Tibial artery (tissue), 4 donors: Measurements from ENCODE around the gene SPARCL1.

Experiments used
- DNase-seq, 2 donors: peaks; one replicate each; pipeline ENCODE4 v3.0.0-alpha.2; 2019
- H3K27ac ChIP-seq, 2 donors: fragments of 200-600 bp; sonication (generic) in 1 of 2; 1 replicate in 1 of 2; 2 replicates in 1 of 2; pipeline ENCODE4 v1.5.1; 2018 to 2019; ENCODE audit warnings: mild to moderate bottlenecking in 1 of 2
- H3K27me3 ChIP-seq, 2 donors: fragments of 200-600 bp; sonication (generic) in 1 of 2; one replicate each; pipeline versions ENCODE4 v1.5.1 to v1.6.0; 2016 to 2019
- H3K36me3 ChIP-seq, 3 donors: fragments of 200-600 bp; sonication (generic) in 2 of 3; one replicate each; pipeline ENCODE4 v1.5.1; 2016 to 2019; ENCODE audit warnings: mild to moderate bottlenecking in 2 of 3
- H3K4me1 ChIP-seq, 4 donors: fragments of 200-600 bp; sonication (generic) in 2 of 4; 1 replicate in 3 of 4; 2 replicates in 1 of 4; pipeline ENCODE4 v1.5.1; 2016 to 2019
- H3K4me3 ChIP-seq, 2 donors: fragments of 200-600 bp; sonication (generic) in 1 of 2; 1 replicate in 1 of 2; 2 replicates in 1 of 2; pipeline ENCODE4 v1.5.1; 2018 to 2019; ENCODE audit warnings: mild to moderate bottlenecking in 2 of 2
- H3K9me3 ChIP-seq, 3 donors: fragments of 200-600 bp; sonication (generic) in 1 of 3; one replicate each; pipeline ENCODE4 v1.5.1; 2016 to 2019
- intact Hi-C: fragments of 100-400 bp; cut with DNase I; formaldehyde crosslinking; loops from one replicate; pipeline ENCODE4 v1.15.0; 2023; ENCODE audit warnings: low total_unique reads
- TF ChIP-seq, protein P1 (sequence below), 2 experiments: fragments of 200-600 bp in 1 of 2; fragments of 450-650 bp in 1 of 2; IDR thresholded peaks; one replicate each; pipeline ENCODE4 v1.5.1; 2017 to 2019; ENCODE audit warnings: antibody characterized with exemption in 2 of 2, mild to moderate bottlenecking in 1 of 2, moderate library complexity in 1 of 2

Gene SPARCL1

DNA sequence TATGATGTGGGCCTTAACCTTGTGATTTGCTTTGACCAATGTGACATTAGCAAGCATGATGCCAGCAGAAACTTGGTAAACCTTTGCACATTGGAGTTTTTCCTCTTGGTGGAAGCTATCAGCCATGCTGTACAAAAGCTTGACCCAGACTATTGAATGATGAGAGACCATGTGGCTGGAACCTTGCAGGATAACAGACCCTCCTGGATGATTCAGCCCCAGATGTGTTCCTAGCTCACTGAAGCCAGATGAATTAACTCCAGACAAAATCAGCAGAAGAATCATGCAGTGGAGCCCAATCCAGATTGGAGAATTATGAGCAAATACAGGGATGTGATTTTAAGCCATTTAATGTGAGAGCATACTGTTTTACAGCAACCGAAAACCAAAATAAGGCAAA lies 16.8 kb downstream of the SPARCL1 start:
- TF ChIP-seq, protein P1, sequence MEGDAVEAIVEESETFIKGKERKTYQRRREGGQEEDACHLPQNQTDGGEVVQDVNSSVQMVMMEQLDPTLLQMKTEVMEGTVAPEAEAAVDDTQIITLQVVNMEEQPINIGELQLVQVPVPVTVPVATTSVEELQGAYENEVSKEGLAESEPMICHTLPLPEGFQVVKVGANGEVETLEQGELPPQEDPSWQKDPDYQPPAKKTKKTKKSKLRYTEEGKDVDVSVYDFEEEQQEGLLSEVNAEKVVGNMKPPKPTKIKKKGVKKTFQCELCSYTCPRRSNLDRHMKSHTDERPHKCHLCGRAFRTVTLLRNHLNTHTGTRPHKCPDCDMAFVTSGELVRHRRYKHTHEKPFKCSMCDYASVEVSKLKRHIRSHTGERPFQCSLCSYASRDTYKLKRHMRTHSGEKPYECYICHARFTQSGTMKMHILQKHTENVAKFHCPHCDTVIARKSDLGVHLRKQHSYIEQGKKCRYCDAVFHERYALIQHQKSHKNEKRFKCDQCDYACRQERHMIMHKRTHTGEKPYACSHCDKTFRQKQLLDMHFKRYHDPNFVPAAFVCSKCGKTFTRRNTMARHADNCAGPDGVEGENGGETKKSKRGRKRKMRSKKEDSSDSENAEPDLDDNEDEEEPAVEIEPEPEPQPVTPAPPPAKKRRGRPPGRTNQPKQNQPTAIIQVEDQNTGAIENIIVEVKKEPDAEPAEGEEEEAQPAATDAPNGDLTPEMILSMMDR (IDR thresholded peaks at IDR 0.05), result no peak

DNA sequence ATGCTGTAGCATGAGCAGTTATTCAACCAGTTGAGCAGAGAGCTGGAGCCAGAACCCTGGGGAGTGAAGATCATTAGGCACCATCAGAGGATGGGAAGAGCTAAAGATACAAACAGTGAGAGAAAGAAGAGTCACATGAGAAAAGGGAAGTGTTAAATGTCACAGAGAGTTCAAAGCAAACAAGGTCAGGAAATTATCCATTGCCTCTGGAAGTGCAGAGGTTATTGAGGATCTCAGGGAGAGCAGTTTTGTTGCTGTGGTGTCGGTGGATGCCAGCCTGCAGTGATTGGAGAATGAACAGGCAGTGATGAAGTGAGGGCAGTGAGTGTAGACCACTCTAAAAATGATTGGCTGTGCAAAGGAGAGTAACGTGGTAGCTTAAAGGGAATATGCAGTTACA lies 17.7 kb downstream of the SPARCL1 start:
- H3K9me3 ChIP-seq, result no peaks in the 10 kb centered on the region
- H3K27me3 ChIP-seq, result no peaks in the 10 kb centered on the region
- intact Hi-C loops, result no loop called here
- TF ChIP-seq, protein P1 (IDR thresholded peaks at IDR 0.05), result no peak
- H3K27ac ChIP-seq, result peak overlapping the region in 1 of 2 donors; percentile 10
- DNase-seq, result no peak
- H3K36me3 ChIP-seq, result peaks cover 16 to 57% (median 24%) of the 10 kb centered on the region in 3 donors
- H3K4me1 ChIP-seq, result peaks cover 0 to 82% (median 25%) of the 10 kb centered on the region in 4 donors
- no peak overlapping the region for H3K4me3 ChIP-seq

More for the DNA sequence above, 16.8 kb downstream of the SPARCL1 start:
- H3K27ac ChIP-seq, result peak overlapping the region in 1 of 2 donors; percentile 25
- H3K27me3 ChIP-seq, result no peaks in the 10 kb centered on the region
- peaks cover 0 to 82% (median 23%) of the 10 kb centered on the region in 4 donors for H3K4me1 ChIP-seq
- intact Hi-C loops, result no loop called here
- peaks cover 16 to 56% (median 24%) of the 10 kb centered on the region in 3 donors for H3K36me3 ChIP-seq
- H3K4me3 ChIP-seq, result no peak overlapping the region
- no peaks in the 10 kb centered on the region for H3K9me3 ChIP-seq
- no peak for DNase-seq

DNA sequence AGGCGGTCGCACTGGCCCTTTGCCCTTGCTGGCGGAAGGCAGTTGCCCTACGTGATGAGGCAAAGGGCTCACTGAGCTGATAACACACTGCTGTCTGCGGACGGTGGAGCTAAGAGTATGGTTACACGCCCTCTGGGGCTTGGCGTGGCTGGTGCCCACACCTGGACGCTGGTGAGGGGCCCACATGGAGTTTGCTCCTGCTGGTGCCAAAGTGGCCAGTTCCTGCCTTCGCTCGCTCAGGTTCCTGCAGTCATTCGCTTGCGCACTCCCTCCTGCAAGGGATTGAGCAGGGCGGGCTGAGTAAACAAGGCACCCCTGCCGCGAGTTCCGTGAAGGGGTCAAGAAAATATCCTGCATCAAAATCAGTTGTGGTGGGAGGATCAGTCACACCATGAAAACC lies 18.4 kb downstream of the SPARCL1 start:
- Histone ChIP-seq H3K27ac (no peak overlapping the region), H3K27me3 (no peaks in the 10 kb centered on the region), H3K9me3 (no peaks in the 10 kb centered on the region), H3K4me3 (no peak overlapping the region), H3K36me3 (peaks cover 16 to 57% (median 24%) of the 10 kb centered on the region in 3 donors), H3K4me1 (peaks cover 0 to 81% (median 26%) of the 10 kb centered on the region in 4 donors)
- TF ChIP-seq, protein P1 (IDR thresholded peaks at IDR 0.05), result no peak
- intact Hi-C loops, result no loop called here
- DNase-seq, result no peak

DNA sequence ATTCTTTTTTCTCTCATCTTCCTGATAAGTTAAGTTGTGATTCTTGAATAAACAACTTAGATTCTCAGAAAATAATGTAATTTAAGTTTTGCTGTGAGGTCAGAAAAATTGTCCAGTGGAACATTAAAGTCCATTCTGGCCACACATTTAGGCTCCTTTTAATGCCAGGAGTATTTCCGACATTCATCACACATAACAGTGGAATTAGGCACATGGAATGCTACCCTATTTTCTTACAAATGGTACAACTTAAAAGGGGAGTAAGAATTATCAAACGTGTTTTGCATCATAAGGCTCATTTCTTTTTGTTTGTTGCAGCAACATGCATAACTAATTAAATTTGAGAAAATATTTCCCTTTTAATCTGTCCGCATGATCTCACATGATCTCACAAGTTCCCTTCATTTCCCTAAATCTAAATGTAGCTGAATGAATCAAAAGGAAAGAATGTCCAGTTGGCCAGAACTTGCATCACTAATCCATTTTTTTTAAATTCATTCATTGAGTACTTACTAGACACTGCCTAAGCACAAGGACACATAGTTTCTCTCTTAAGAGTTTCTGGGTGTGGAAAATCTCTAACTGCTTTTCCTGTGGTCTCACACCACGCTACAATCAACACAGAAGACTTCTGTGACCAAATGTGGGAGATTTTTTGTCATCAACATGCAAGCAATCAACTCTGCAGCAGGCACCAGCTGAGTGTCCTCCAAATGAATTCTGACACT lies 22.0 kb downstream of the SPARCL1 start:
- peaks cover 0 to 63% (median 18%) of the 10 kb centered on the region in 4 donors for H3K4me1 ChIP-seq
- intact Hi-C loops, result no loop called here
- H3K4me3 ChIP-seq, result no peak overlapping the region
- H3K36me3 ChIP-seq, result peaks cover 16 to 54% (median 24%) of the 10 kb centered on the region in 3 donors
- H3K27me3 ChIP-seq, result no peaks in the 10 kb centered on the region
- peak overlapping the region; percentile 50 to 69 for H3K27ac ChIP-seq
- no peaks in the 10 kb centered on the region for H3K9me3 ChIP-seq
- no peak for DNase-seq
- TF ChIP-seq, protein P1 (IDR thresholded peaks at IDR 0.05), result no peak

DNA sequence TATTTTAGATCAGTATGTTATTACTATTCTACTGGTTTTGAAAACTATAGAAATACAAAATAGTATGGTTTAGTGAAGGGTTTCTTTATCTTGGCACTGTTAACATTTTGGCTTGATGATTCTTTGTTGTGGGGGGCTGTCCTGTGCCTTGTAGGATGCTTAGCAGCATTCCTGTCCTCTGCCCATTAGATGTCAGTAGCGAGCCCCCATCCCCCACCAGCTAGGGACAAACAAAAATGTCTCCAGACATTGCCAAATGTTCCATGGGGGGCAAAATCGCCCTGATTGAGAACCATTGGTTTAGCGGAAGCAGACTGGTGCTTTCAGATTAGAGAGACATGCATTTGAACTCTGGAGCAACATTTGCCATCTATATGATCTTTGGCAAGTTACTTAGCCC lies 23.3 kb downstream of the SPARCL1 start:
- intact Hi-C loops, result no loop called here
- Histone ChIP-seq H3K4me1 (peaks cover 0 to 66% (median 18%) of the 10 kb centered on the region in 4 donors), H3K27ac (peak overlapping the region; percentile 50 to 69), H3K27me3 (no peaks in the 10 kb centered on the region), H3K4me3 (no peak overlapping the region), H3K9me3 (no peaks in the 10 kb centered on the region), H3K36me3 (peaks cover 9 to 42% (median 16%) of the 10 kb centered on the region in 3 donors)
- no peak for DNase-seq
- TF ChIP-seq, protein P1 (IDR thresholded peaks at IDR 0.05), result no peak
